KOPT-K1 (cell line): Measurements from ENCODE around the gene NLRP5.
"Not testable (repeated sequence)": the region's sequence is repeated elsewhere in the genome, so short reads cannot be mapped to it uniquely, and the experiment has no call there.

Experiments
- H3K27ac ChIP-seq: fragments of 200-600 bp; sonication (generic); 2 replicates; pipeline ENCODE4 v1.5.1; 2016; ENCODE audit warnings: antibody characterized with exemption, mild to moderate bottlenecking, low read depth, low read length; ENCODE audit not compliant: poor library complexity, severe bottlenecking
- H3K36me3 ChIP-seq: fragments of 200-600 bp; sonication (generic); 2 replicates; pipeline ENCODE4 v1.5.1; 2017; ENCODE audit warnings: antibody characterized with exemption, mild to moderate bottlenecking, low read length, moderate library complexity; ENCODE audit not compliant: insufficient read depth
- H3K9me3 ChIP-seq: fragments of 200-600 bp; sonication (generic); 2 replicates; pipeline ENCODE4 v1.5.1; 2017; ENCODE audit warnings: antibody characterized with exemption, low read length, mild to moderate bottlenecking; ENCODE audit not compliant: insufficient read depth, poor library complexity, severe bottlenecking

The NLRP5 gene

GRCh38 chr19:56101095-56101494 is 114.5 kb downstream of the NLRP5 start:
- H3K9me3 ChIP-seq: no peaks in the 10 kb centered on the region
- H3K36me3 ChIP-seq: peaks cover 57% of the 10 kb centered on the region
- no peak overlapping the region for H3K27ac ChIP-seq

GRCh38 chr19:56101746-56102535 is 115.4 kb downstream of the NLRP5 start:
- Histone ChIP-seq H3K36me3 (peaks cover 61% of the 10 kb centered on the region), H3K9me3 (no peaks in the 10 kb centered on the region), H3K27ac (no peak overlapping the region)

- H3K9me3 ChIP-seq: no peaks in the 10 kb centered on the region
- H3K36me3 ChIP-seq: peaks cover 51% of the 10 kb centered on the region
- H3K27ac ChIP-seq: peak overlapping the region; percentile 14
Observed at GRCh38 chr19:56103027-56103614, 116.5 kb downstream of the NLRP5 start.

- Histone ChIP-seq H3K36me3 (peaks cover 39% of the 10 kb centered on the region), H3K27ac (no peak overlapping the region), H3K9me3 (no peaks in the 10 kb centered on the region)
Observed at GRCh38 chr19:56104423-56104822, 117.8 kb downstream of the NLRP5 start.

GRCh38 chr19:56105090-56105701 is 118.6 kb downstream of the NLRP5 start:
- Histone ChIP-seq H3K9me3 (no peaks in the 10 kb centered on the region), H3K27ac (no peak overlapping the region), H3K36me3 (peaks cover 33% of the 10 kb centered on the region)

- peaks cover 27% of the 10 kb centered on the region for H3K36me3 ChIP-seq
- not testable (repeated sequence) for H3K9me3 ChIP-seq, H3K27ac ChIP-seq
Observed at GRCh38 chr19:56105831-56106396, 119.3 kb downstream of the NLRP5 start.

- H3K27ac ChIP-seq: no peak overlapping the region
- no peaks in the 10 kb centered on the region for H3K9me3 ChIP-seq
- peaks cover 22% of the 10 kb centered on the region for H3K36me3 ChIP-seq
Observed at GRCh38 chr19:56106397-56106849, 119.8 kb downstream of the NLRP5 start.

GRCh38 chr19:56106993-56107392 is 120.4 kb downstream of the NLRP5 start:
- H3K27ac ChIP-seq: no peak overlapping the region
- H3K36me3 ChIP-seq: peaks cover 16% of the 10 kb centered on the region
- no peaks in the 10 kb centered on the region for H3K9me3 ChIP-seq

GRCh38 chr19:56107626-56108351 is 121.2 kb downstream of the NLRP5 start:
- peaks cover 8% of the 10 kb centered on the region; the same call in 1 of the 2 replicates for H3K36me3 ChIP-seq
- H3K27ac ChIP-seq: no peak overlapping the region
- no peaks in the 10 kb centered on the region for H3K9me3 ChIP-seq

- Histone ChIP-seq H3K9me3 (no peaks in the 10 kb centered on the region), H3K27ac (no peak overlapping the region), H3K36me3 (peaks cover 7% of the 10 kb centered on the region; the same call in 1 of the 2 replicates)
Observed at GRCh38 chr19:56108447-56109195, 122.0 kb downstream of the NLRP5 start.

GRCh38 chr19:56109226-56109625 is 122.7 kb downstream of the NLRP5 start:
- Histone ChIP-seq H3K36me3 (peaks cover 7% of the 10 kb centered on the region; the same call in 1 of the 2 replicates), H3K9me3 (no peaks in the 10 kb centered on the region), H3K27ac (no peak overlapping the region)

GRCh38 chr19:56110515-56111448 is 124.2 kb downstream of the NLRP5 start:
- Histone ChIP-seq H3K36me3 (peaks cover 16% of the 10 kb centered on the region; the same call in 1 of the 2 replicates), H3K9me3 (no peaks in the 10 kb centered on the region), H3K27ac (no peak overlapping the region)
